ENCODE measurements around the gene PDLIM1. TPM values are rescaled to one million over a fixed set of nuclear protein-coding genes. Genes with fewer than 3 reads are reported as not detected.

The PDLIM1 gene
- total RNA-seq, 4 donors from 2014 or later = 59.5 to 142 (median 79.2) TPM

DNA sequence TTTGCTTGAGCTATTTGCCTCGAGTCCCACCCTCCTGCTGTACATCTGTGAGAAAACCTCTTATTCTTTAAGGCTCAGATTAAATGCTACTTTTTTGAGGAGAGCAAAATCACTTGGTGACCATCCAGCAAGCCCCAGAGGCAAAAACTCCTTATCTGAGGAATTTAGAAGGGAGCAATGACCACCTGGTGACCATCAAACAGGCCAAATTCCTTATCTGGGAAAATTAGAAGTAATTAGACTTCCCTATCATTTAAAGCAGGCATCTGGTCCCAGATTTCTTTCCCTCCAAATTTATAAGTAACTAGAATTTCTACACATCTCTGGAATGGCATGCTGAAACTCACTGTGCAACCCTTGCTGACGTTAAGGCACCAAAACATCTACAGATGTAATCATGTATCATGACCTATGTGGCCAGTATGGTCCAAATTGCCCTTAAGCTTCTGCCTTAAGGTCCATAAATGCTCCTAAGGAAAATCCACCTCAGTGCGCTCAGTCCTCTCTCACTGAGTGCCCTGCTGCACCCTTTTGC is 40.9 kb upstream of the PDLIM1 start:
- H3K36me3 ChIP-seq = no peaks in the 10 kb centered on the region
- no peak for TF ChIP-seq POLR2A (IDR thresholded peaks at IDR 0.05)
- TF ChIP-seq, protein P1, sequence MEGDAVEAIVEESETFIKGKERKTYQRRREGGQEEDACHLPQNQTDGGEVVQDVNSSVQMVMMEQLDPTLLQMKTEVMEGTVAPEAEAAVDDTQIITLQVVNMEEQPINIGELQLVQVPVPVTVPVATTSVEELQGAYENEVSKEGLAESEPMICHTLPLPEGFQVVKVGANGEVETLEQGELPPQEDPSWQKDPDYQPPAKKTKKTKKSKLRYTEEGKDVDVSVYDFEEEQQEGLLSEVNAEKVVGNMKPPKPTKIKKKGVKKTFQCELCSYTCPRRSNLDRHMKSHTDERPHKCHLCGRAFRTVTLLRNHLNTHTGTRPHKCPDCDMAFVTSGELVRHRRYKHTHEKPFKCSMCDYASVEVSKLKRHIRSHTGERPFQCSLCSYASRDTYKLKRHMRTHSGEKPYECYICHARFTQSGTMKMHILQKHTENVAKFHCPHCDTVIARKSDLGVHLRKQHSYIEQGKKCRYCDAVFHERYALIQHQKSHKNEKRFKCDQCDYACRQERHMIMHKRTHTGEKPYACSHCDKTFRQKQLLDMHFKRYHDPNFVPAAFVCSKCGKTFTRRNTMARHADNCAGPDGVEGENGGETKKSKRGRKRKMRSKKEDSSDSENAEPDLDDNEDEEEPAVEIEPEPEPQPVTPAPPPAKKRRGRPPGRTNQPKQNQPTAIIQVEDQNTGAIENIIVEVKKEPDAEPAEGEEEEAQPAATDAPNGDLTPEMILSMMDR (IDR thresholded peaks at IDR 0.05) = no peak
- no peak overlapping the region for H3K4me3 ChIP-seq
- 88 to 93% methylated on average over 3 of the region's 3 CpGs for WGBS, 2 donors
- H3K9me3 ChIP-seq = no peaks in the 10 kb centered on the region
- no peak for DNase-seq
- intact Hi-C loops (cut with DNase I) = no loop called here
- H3K4me1 ChIP-seq = peaks cover 4 to 62% (median 25%) of the 10 kb centered on the region in 3 donors
- no peaks in the 10 kb centered on the region for H3K27me3 ChIP-seq
- peak overlapping the region in 3 of 4 donors; percentile 30 to 80 (median 45) for H3K27ac ChIP-seq

DNA sequence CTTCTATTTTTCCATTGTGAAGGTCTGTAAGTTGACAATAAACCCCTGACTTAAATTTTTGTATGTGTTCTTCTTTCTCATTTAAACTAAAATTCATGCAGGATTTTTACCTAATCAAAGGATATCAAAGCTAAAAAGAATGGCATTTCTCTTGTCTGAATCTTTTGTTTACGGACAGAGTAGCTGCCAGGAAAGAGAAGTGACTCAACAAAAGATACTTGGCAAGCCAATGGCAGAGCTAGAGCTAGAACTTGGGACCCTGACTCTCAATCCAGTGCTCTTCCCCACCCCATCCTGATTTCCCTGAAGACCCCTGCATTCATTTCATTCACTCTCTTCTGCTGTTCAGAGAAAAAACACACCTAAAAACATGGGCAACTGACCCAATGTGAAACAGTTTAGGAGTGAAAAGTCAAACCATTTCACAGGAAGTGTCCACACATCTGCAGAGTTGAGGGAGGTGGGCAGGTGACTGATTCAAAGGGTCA is 40.2 kb upstream of the PDLIM1 start:
- intact Hi-C loops (cut with DNase I) = no loop called here
- H3K9me3 ChIP-seq = no peaks in the 10 kb centered on the region
- no peak overlapping the region for H3K4me3 ChIP-seq
- H3K27ac ChIP-seq = peak overlapping the region in 3 of 4 donors; percentile 30 to 80 (median 45)
- H3K36me3 ChIP-seq = no peaks in the 10 kb centered on the region
- no peaks in the 10 kb centered on the region for H3K27me3 ChIP-seq
- 67 to 73% methylated on average over 1 of the region's 1 CpG for WGBS, 2 donors
- DNase-seq = no peak
- H3K4me1 ChIP-seq = peaks cover 4 to 57% (median 21%) of the 10 kb centered on the region in 3 donors
- TF ChIP-seq POLR2A (IDR thresholded peaks at IDR 0.05) = no peak
- TF ChIP-seq, protein P1 (IDR thresholded peaks at IDR 0.05) = no peak

DNA sequence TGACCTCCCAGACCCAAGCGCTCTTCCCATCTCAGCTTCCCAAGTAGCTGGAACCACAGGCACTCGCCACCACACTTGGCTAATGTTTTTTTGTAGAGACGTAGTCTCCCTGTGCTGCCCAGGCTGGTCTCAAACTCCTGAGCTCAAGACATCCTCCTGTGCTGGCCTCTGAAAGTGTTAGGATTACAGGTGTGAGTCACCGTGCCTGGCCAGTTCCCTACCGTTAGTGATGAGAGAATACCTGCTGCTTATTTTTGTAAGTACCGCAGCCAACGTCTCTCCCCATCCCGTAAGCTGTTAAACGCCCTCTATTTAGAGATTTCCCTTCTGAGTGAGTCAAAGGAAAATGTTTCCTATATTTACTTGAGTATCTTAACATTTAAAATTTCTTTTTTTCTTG is 38.5 kb upstream of the PDLIM1 start:
- Histone ChIP-seq H3K27me3 (no peaks in the 10 kb centered on the region), H3K4me1 (peaks cover 4 to 40% (median 9%) of the 10 kb centered on the region in 3 donors), H3K9me3 (no peaks in the 10 kb centered on the region), H3K27ac (peak overlapping the region; percentile 2 to 53 (median 19)), H3K4me3 (no peak overlapping the region), H3K36me3 (no peaks in the 10 kb centered on the region)
- intact Hi-C loops (cut with DNase I) = no loop called here
- WGBS, 2 donors = 53 to 61% methylated on average over 9 of the region's 9 CpGs
- DNase-seq = no peak
- no peak for TF ChIP-seq POLR2A (IDR thresholded peaks at IDR 0.05)
- TF ChIP-seq, protein P1 (IDR thresholded peaks at IDR 0.05) = no peak

DNA sequence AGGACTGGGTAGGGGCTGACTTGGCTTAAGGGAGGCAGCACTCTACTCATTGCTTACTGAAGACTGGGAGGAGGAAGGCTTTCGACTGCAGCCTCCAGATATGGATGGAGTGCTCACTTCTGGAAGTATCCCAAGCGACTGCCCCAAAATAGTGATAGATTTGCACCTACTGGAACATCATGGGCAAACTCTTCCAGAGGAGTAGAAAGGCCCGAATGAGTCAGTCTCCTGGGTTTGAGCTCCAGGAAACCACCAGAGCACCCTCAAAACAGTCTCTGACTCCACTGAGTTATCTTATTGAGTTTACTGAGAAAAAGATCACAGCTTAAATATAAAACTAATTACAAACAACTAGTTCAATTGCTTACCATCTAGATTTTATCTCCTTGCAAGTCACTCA is 37.2 kb upstream of the PDLIM1 start:
- Histone ChIP-seq H3K27me3 (no peaks in the 10 kb centered on the region), H3K9me3 (no peaks in the 10 kb centered on the region), H3K4me1 (peaks cover 4 to 36% (median 9%) of the 10 kb centered on the region in 3 donors), H3K4me3 (no peak overlapping the region), H3K36me3 (no peaks in the 10 kb centered on the region), H3K27ac (peak overlapping the region in 1 of 4 donors; percentile 53)
- intact Hi-C loops (cut with DNase I) = no loop called here
- TF ChIP-seq, protein P1 (IDR thresholded peaks at IDR 0.05) = no peak
- no peak for TF ChIP-seq POLR2A (IDR thresholded peaks at IDR 0.05)
- 54% methylated on average over 2 to 3 of the region's 3 CpGs for WGBS, 2 donors
- no peak for DNase-seq

DNA sequence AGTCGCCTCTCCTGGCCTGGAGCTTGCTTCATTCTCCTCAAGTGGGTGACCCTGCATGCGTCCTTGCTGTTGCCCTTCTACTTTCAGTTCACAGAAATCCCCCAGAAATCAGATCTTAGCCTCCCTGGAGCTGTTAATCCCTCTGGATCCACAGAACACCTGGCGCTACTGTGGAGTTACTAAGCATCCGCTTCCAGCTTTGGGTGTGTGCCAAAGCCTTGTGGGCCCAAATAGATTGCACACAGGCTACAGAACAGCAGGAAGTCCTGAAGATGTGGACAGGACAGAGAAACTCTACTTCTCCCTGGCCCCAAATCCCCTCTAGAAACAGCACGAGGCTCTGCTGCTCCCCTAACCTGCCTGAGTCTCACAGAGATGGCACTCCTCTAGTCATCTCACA is 36.6 kb upstream of the PDLIM1 start:
- 31 to 46% methylated on average over 5 of the region's 5 CpGs for whole genome bisulfite sequencing, 2 donors
- H3K4me3 ChIP-seq = no peak overlapping the region
- peaks cover 4 to 36% (median 9%) of the 10 kb centered on the region in 3 donors for H3K4me1 ChIP-seq
- intact Hi-C loops (cut with DNase I) = no loop called here
- H3K27me3 ChIP-seq = no peaks in the 10 kb centered on the region
- H3K9me3 ChIP-seq = no peaks in the 10 kb centered on the region
- no peak for TF ChIP-seq POLR2A (IDR thresholded peaks at IDR 0.05)
- TF ChIP-seq, protein P1 (IDR thresholded peaks at IDR 0.05) = peak in 1 of 6 experiments; percentile 18
- no peak for DNase-seq
- H3K36me3 ChIP-seq = no peaks in the 10 kb centered on the region
- H3K27ac ChIP-seq = peak overlapping the region in 3 of 4 donors; percentile 53 to 63 (median 60)
